WTC11 (cell line): ENCODE results near the gene CLCA1.

Source experiments
- ARID4B ChIP-seq: sonication (generic); formaldehyde crosslinking; IDR thresholded peaks from 2 replicates; pipeline ENCODE4 v1.8.0; 2023; ENCODE audit warnings: missing genetic modification reagents, mild to moderate bottlenecking, borderline replicate concordance
- CREB1 ChIP-seq: sonication (generic); formaldehyde crosslinking; IDR thresholded peaks from 2 replicates; pipeline ENCODE4 v1.8.0; 2023; ENCODE audit warnings: mild to moderate bottlenecking, missing genetic modification reagents
- ESRRA ChIP-seq: sonication (generic); formaldehyde crosslinking; IDR thresholded peaks from 2 replicates; pipeline ENCODE4 v1.8.1; 2022; ENCODE audit warnings: mild to moderate bottlenecking, missing genetic modification reagents, borderline replicate concordance
- ETV6 ChIP-seq: sonication (generic); formaldehyde crosslinking; IDR thresholded peaks from 2 replicates; pipeline ENCODE4 v1.8.1; 2022; ENCODE audit warnings: mild to moderate bottlenecking, missing genetic modification reagents
- FOXJ3 ChIP-seq: sonication (generic); formaldehyde crosslinking; IDR thresholded peaks from 2 replicates; pipeline ENCODE4 v1.9.0; 2021; ENCODE audit warnings: missing genetic modification reagents, mild to moderate bottlenecking, borderline replicate concordance
- FOXP1 ChIP-seq: sonication (generic); formaldehyde crosslinking; IDR thresholded peaks from 2 replicates; pipeline ENCODE4 v1.8.0; 2022; ENCODE audit warnings: missing genetic modification reagents, mild to moderate bottlenecking, moderate library complexity, borderline replicate concordance
- TEAD4 ChIP-seq: sonication (generic); formaldehyde crosslinking; IDR thresholded peaks from 2 replicates; pipeline ENCODE4 v1.8.0; 2022; ENCODE audit warnings: mild to moderate bottlenecking, missing genetic modification reagents
- USF1 ChIP-seq: sonication (generic); formaldehyde crosslinking; IDR thresholded peaks from 2 replicates; pipeline ENCODE4 v1.8.0; 2022; ENCODE audit warnings: mild to moderate bottlenecking, missing genetic modification reagents
- TF ChIP-seq, protein P1 (sequence below): fragments of 200-600 bp; IDR thresholded peaks from 2 replicates; pipeline ENCODE4 v1.8.0; 2022; ENCODE audit warnings: antibody characterized with exemption
- TF ChIP-seq, protein P2 (sequence below): sonication (generic); formaldehyde crosslinking; IDR thresholded peaks from 2 replicates; pipeline ENCODE4 v1.8.0; 2022; ENCODE audit warnings: mild to moderate bottlenecking, missing genetic modification reagents
- TF ChIP-seq, protein P3 (sequence below): sonication (generic); formaldehyde crosslinking; IDR thresholded peaks from 2 replicates; pipeline ENCODE4 v1.8.0; 2022; ENCODE audit warnings: missing genetic modification reagents

GRCh38 chr1:86504895-86505563 lies 36.3 kb downstream of the CLCA1 start:
- no peak for TF ChIP-seq FOXJ3
- no peak for TF ChIP-seq ARID4B (CRISPR knock-in tag)
- TF ChIP-seq, protein P1, sequence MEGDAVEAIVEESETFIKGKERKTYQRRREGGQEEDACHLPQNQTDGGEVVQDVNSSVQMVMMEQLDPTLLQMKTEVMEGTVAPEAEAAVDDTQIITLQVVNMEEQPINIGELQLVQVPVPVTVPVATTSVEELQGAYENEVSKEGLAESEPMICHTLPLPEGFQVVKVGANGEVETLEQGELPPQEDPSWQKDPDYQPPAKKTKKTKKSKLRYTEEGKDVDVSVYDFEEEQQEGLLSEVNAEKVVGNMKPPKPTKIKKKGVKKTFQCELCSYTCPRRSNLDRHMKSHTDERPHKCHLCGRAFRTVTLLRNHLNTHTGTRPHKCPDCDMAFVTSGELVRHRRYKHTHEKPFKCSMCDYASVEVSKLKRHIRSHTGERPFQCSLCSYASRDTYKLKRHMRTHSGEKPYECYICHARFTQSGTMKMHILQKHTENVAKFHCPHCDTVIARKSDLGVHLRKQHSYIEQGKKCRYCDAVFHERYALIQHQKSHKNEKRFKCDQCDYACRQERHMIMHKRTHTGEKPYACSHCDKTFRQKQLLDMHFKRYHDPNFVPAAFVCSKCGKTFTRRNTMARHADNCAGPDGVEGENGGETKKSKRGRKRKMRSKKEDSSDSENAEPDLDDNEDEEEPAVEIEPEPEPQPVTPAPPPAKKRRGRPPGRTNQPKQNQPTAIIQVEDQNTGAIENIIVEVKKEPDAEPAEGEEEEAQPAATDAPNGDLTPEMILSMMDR, result no peak
- no peak for TF ChIP-seq TEAD4 (CRISPR knock-in tag)
- TF ChIP-seq, protein P2, sequence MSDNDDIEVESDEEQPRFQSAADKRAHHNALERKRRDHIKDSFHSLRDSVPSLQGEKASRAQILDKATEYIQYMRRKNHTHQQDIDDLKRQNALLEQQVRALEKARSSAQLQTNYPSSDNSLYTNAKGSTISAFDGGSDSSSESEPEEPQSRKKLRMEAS, result no peak
- TF ChIP-seq, protein P3, sequence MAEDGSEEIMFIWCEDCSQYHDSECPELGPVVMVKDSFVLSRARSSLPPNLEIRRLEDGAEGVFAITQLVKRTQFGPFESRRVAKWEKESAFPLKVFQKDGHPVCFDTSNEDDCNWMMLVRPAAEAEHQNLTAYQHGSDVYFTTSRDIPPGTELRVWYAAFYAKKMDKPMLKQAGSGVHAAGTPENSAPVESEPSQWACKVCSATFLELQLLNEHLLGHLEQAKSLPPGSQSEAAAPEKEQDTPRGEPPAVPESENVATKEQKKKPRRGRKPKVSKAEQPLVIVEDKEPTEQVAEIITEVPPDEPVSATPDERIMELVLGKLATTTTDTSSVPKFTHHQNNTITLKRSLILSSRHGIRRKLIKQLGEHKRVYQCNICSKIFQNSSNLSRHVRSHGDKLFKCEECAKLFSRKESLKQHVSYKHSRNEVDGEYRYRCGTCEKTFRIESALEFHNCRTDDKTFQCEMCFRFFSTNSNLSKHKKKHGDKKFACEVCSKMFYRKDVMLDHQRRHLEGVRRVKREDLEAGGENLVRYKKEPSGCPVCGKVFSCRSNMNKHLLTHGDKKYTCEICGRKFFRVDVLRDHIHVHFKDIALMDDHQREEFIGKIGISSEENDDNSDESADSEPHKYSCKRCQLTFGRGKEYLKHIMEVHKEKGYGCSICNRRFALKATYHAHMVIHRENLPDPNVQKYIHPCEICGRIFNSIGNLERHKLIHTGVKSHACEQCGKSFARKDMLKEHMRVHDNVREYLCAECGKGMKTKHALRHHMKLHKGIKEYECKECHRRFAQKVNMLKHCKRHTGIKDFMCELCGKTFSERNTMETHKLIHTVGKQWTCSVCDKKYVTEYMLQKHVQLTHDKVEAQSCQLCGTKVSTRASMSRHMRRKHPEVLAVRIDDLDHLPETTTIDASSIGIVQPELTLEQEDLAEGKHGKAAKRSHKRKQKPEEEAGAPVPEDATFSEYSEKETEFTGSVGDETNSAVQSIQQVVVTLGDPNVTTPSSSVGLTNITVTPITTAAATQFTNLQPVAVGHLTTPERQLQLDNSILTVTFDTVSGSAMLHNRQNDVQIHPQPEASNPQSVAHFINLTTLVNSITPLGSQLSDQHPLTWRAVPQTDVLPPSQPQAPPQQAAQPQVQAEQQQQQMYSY (CRISPR knock-in tag), result no peak
- TF ChIP-seq CREB1 (CRISPR knock-in tag), result no peak
- no peak for TF ChIP-seq ESRRA (CRISPR knock-in tag)
- TF ChIP-seq FOXP1, result no peak
- TF ChIP-seq ETV6 (CRISPR knock-in tag), result no peak
- TF ChIP-seq USF1 (CRISPR knock-in tag), result no peak
